Measurements from ENCODE around the gene WWP2.
A peak's percentile ranks its signal among the peaks of the same experiment; 100 is the strongest.
"Not testable (repeated sequence)": the region's sequence is repeated elsewhere in the genome, so short reads cannot be mapped to it uniquely, and the experiment has no call there.

Gene WWP2

GRCh38 chr16:69747115-69747514 lies 15.0 kb upstream of the WWP2 start:
- DNase-seq: no peak

GRCh38 chr16:69748694-69749345 lies 13.3 kb upstream of the WWP2 start:
- no peak for DNase-seq

- DNase-seq: no peak
These were observed 8.0 kb upstream of the WWP2 start for GRCh38 chr16:69754143-69754468.

GRCh38 chr16:69754469-69755310 lies 7.4 kb upstream of the WWP2 start, which contains the start of gene NOB1:
TSS of gene NOB1 (minus strand) at chr16:69754926. CDS start at chr16:69754910, 16 bp downstream.
- peak; percentile 96 for DNase-seq

- DNase-seq: no peak
These were observed 5.4 kb upstream of the WWP2 start for GRCh38 chr16:69756705-69757104.

- not testable (repeated sequence) for DNase-seq
These were observed 4.8 kb upstream of the WWP2 start for GRCh38 chr16:69757375-69757774.

GRCh38 chr16:69762814-69763598 lies 874 bp downstream of the WWP2 start:
- no peak for DNase-seq

- DNase-seq: no peak
These were observed 1.4 kb downstream of the WWP2 start for GRCh38 chr16:69763599-69763942.

GRCh38 chr16:69767459-69768229 lies 5.5 kb downstream of the WWP2 start:
- no peak for DNase-seq

GRCh38 chr16:69768666-69769065 lies 6.5 kb downstream of the WWP2 start:
- DNase-seq: no peak

GRCh38 chr16:69769404-69769803 lies 7.3 kb downstream of the WWP2 start:
- DNase-seq: no peak

- DNase-seq: no peak
These were observed 9.5 kb downstream of the WWP2 start for GRCh38 chr16:69771651-69771967.

GRCh38 chr16:69773260-69773947 lies 11.3 kb downstream of the WWP2 start:
- DNase-seq: no peak

- no peak for DNase-seq
These were observed 13.4 kb downstream of the WWP2 start for GRCh38 chr16:69775563-69775962.

GRCh38 chr16:69779724-69780123 lies 17.6 kb downstream of the WWP2 start:
- DNase-seq: no peak

GRCh38 chr16:69781118-69781517 lies 19.0 kb downstream of the WWP2 start:
- no peak for DNase-seq

GRCh38 chr16:69784586-69784985 lies 22.5 kb downstream of the WWP2 start:
- no peak for DNase-seq

GRCh38 chr16:69787883-69788282 lies 25.8 kb downstream of the WWP2 start:
- no peak for DNase-seq

GRCh38 chr16:69791391-69791847 lies 29.3 kb downstream of the WWP2 start:
- not testable (repeated sequence) for DNase-seq

GRCh38 chr16:69793526-69793925 lies 31.4 kb downstream of the WWP2 start:
- no peak for DNase-seq

GRCh38 chr16:69794486-69794885 lies 32.4 kb downstream of the WWP2 start:
- no peak for DNase-seq

All from NCI-H1436 (cell line).